ENCODE measurements around the gene EVC.

Gene EVC

GRCh38 chr4:5785806-5786680, 75.0 kb downstream of the EVC start:
- Histone ChIP-seq H3K4me3 (no peak overlapping the region), H3K27ac (peak overlapping the region in 1 of 2 donors; percentile 16)
- DNase-seq (ENCODE audit: low spot score), result no peak
- no peak for TF ChIP-seq CTCF (IDR thresholded peaks at IDR 0.05)

- Histone ChIP-seq H3K4me3 (no peak overlapping the region), H3K27ac (no peak overlapping the region)
- TF ChIP-seq CTCF (IDR thresholded peaks at IDR 0.05), result no peak
- peak; percentile 21 for DNase-seq (ENCODE audit: low spot score)
These were observed 76.3 kb downstream of the EVC start for GRCh38 chr4:5787311-5787710.

- no peak for TF ChIP-seq CTCF (IDR thresholded peaks at IDR 0.05)
- DNase-seq (ENCODE audit: low spot score), result no peak
- no peak overlapping the region for H3K4me3 ChIP-seq
- no peak overlapping the region for H3K27ac ChIP-seq
These were observed 77.1 kb downstream of the EVC start for GRCh38 chr4:5788144-5788543.

GRCh38 chr4:5789141-5789540, 78.1 kb downstream of the EVC start:
- DNase-seq (ENCODE audit: low spot score), result peak; percentile 40
- no peak for TF ChIP-seq CTCF (IDR thresholded peaks at IDR 0.05)
- no peak overlapping the region for H3K4me3 ChIP-seq
- no peak overlapping the region for H3K27ac ChIP-seq

GRCh38 chr4:5790546-5790857, 79.5 kb downstream of the EVC start:
- DNase-seq (ENCODE audit: low spot score), result no peak
- H3K4me3 ChIP-seq, result no peak overlapping the region
- no peak overlapping the region for H3K27ac ChIP-seq
- TF ChIP-seq CTCF (IDR thresholded peaks at IDR 0.05), result peak; percentile 14

DNA sequence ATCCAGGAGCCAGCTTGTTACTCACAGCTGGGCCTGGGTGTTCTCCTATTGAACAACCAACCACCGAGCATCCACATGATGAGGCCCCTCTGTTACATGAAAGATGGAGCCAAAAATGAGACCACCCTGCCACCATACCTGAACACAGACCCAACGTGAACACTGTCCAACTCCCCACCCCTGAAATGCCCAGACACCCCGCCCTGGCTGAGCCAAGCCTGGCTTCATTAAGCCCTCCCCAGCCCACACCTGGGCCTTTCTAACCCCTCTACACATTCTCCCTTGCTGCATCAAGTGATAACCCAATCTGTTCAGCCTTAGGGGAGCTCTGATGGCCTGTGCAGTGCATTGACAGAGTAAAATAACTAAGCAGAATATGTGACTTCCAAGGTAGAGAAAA, 80.7 kb downstream of the EVC start:
- TF ChIP-seq CTCF (IDR thresholded peaks at IDR 0.05), result no peak
- Histone ChIP-seq H3K4me3 (no peak overlapping the region), H3K27ac (no peak overlapping the region)
- DNase-seq (ENCODE audit: low spot score), result no peak

DNA sequence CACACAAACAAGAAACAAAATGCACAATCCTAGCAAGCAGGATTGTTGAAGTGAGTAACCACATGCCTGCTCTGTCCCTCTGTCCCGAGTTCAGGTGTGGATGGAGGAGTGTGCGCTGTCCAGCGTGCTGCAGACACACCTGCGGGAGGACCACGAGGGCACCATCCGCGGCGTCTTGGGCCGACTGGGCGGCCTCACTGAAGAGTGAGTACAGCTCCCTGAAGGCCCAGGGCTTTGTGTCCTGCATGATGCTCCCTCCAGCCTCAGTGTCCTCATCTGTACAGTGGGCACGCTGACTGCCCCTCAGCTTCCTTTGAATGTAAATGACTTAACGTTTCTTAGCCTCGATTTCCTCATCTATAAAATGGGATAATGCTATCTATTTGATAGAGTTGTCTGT, 82.5 kb downstream of the EVC start:
- Histone ChIP-seq H3K4me3 (no peak overlapping the region), H3K27ac (no peak overlapping the region)
- no peak for DNase-seq (ENCODE audit: low spot score)
- TF ChIP-seq CTCF (IDR thresholded peaks at IDR 0.05), result no peak

All from coronary artery (tissue), 2 donors.